Epithelial cell of proximal tubule (primary cell): Measurements from ENCODE around the gene FYN. TPM values are rescaled to one million over a fixed set of nuclear protein-coding genes. Genes with fewer than 3 reads are reported as not detected.

Experiments
- DNase-seq: peaks from one replicate; pipeline ENCODE4 v3.0.0-alpha.2; 2011; ENCODE audit warnings: low read depth
- H3K4me3 ChIP-seq: 2 replicates; pipeline ENCODE4 v1.5.1; 2011; ENCODE audit warnings: low read depth, mild to moderate bottlenecking, low read length
- total RNA-seq: library from RNA; depleted of rRNA; stranded (reverse); fragments of >200 nt; gene quantifications from 2 replicates; pipeline ENCODE4 v1.2.3, GENCODE V29; 2015
- TF ChIP-seq, protein P1 (sequence below): conservative IDR thresholded peaks from 2 replicates; pipeline ENCODE4 v1.5.1; 2012; ENCODE audit warnings: low read depth, mild to moderate bottlenecking, low read length

The FYN gene
- total RNA-seq, 1 donor from 2014 or later, result 55.4 TPM

DNA sequence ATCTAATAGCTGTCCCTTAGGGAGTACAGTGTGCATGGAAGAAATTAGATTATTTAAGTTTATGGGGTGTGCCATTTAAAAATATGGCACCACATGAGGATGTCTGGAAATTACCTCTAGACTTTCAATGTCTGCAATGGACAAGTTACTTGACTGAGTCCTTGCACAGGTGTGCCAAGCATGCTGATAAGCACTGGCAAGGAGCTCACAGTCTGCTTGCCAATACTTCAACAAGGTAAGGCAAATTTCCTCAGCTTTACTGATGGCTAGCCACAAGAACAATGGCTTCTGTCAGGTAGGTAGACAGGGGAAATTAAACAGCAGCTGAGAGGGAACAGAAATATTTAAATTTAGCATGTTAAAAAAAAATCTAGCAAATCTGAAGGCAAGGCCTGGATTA lies 176.4 kb downstream of the FYN start:
- DNase-seq, result no peak
- TF ChIP-seq, protein P1, sequence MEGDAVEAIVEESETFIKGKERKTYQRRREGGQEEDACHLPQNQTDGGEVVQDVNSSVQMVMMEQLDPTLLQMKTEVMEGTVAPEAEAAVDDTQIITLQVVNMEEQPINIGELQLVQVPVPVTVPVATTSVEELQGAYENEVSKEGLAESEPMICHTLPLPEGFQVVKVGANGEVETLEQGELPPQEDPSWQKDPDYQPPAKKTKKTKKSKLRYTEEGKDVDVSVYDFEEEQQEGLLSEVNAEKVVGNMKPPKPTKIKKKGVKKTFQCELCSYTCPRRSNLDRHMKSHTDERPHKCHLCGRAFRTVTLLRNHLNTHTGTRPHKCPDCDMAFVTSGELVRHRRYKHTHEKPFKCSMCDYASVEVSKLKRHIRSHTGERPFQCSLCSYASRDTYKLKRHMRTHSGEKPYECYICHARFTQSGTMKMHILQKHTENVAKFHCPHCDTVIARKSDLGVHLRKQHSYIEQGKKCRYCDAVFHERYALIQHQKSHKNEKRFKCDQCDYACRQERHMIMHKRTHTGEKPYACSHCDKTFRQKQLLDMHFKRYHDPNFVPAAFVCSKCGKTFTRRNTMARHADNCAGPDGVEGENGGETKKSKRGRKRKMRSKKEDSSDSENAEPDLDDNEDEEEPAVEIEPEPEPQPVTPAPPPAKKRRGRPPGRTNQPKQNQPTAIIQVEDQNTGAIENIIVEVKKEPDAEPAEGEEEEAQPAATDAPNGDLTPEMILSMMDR, result no peak
- H3K4me3 ChIP-seq, result no peak overlapping the region

DNA sequence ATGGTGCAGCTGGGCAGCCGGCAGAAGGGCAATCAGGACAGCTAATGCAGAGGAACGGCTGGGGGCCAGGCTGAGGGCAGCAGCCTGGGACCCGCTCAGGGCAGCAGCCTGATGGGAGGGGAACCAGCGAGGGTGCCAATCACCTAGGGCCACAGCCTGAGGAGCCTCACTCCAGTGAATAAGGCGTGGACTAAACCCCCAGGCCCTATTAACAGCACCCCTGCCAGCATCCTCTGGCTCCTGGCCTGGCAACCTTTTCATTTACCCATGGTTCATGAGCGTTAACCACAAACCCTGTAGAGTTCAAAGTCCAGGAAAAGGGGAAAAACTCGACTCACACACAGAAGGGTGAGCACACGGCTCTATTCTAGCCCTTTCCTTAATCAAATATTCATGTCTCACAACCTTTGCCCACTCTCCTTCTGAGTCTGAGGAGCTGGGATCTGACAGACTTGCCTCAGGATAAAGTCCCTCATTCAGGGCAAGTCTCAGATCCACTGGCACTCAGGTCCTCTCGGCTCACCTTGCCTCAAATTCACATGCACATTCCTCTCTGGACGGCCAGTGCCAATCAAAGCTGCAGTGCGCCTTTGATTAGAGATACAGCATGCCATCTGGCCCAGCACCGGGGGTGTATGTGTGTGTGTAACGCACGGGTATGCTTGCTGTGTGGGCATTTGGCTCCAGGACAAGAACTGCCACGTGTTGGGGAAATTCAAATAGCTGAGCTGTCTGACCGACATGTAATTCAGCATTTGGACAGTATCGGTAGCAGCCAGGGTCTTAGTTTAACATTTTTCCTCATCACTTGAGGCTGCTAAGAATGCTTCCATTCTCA lies 180.7 kb downstream of the FYN start:
- TF ChIP-seq, protein P1, result no peak
- no peak overlapping the region for H3K4me3 ChIP-seq
- DNase-seq, result peak; percentile 65

DNA sequence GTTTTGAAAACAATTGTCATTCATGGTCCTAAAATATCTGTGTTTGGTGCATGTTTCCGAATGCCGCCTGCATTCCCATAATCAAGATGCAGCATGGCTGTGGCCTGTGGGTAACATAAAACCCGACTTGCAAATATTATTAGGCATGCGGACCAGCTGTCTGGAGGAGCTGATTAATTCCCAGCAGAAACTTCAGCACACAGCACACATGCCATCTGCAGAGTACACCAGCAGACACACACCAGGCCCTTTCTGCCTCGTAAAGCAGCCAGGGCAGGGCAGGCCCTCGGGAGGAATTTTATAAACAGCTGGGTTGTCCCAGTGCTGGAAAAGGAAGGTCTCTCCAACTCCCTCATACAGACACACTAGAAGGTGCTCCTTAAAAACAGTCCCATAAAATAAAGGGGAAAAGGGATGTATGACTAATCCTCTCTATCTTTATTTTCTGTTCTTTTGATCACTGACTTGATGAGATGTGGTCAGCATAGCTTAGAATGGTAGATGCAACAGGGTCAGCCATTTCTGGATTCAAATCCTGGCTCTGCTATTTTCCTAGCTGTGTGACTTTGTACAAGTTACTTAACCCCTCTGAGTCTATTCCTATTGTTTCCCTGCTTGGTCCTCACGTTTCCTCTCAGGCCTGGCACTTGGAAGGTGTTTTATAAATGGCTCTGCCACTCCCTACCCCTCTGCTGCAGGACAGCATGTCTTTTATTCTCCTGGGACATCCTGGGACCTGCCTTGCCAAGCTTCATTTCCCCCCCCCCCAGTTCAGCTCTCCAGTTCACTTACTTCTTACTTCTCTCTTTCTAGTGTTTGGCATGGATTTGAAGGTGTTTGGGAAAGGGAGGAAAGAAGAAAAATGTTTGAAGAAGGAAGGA lies 181.7 kb downstream of the FYN start:
- TF ChIP-seq, protein P1, result no peak
- H3K4me3 ChIP-seq, result no peak overlapping the region
- DNase-seq, result no peak

DNA sequence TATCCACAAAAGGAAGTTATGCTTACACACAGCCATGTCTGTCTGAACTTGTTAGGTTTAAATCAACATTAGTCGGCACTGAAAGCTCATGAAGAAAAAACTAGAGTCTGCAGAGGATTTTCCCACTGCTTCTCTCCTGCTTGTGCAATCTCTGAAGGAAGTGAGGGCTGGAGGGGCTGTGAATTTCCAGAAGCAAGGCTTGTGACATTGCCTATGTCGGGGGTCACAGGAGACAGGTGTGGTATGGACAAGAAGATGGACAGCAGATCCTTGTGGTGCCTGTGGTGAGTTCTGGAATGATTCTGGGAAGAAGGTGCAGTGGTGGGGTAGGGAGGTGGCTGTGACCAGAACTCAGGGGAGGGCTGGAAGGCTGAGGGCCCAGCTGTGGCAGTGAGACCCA lies 183.3 kb downstream of the FYN start:
- H3K4me3 ChIP-seq, result no peak overlapping the region
- TF ChIP-seq, protein P1, result no peak
- DNase-seq, result no peak

DNA sequence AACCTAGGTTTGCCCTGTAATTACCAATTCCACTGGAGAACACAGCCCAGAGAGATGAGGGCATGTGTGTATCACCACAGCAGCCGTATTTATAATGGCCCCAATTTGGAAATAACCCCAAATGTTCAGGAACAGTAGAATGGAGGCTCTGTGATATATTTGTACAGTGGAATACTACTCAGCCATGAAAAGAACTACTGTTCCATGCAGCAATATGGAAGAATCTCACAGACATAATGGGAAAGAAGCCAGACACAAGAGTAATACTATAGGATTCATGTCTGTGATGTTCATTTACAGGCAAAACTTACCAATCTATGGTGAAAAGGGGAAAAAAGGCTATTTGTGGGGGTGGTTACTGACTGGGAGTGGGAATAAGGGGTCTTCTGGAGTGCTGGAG lies 183.8 kb downstream of the FYN start:
- DNase-seq, result no peak
- TF ChIP-seq, protein P1, result no peak
- H3K4me3 ChIP-seq, result no peak overlapping the region

DNA sequence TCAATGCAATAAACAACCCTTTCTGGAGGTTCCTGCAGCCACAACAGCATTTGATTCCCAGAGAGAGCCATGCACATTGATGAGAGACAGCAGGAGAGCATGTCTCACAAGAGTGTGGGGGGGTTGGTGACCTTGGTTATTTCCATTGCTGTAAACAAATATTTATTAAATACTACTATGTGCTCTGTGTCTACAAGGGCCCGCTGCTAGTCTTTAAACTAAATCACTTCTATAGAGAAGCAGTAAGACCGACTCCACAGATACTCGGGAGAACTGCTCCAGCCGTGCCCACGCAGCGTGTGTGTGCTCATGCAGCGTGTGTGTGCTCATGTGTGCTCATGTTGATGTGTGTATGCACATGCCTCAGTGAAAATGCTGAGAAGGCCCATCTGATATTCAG lies 184.9 kb downstream of the FYN start:
- H3K4me3 ChIP-seq, result no peak overlapping the region
- TF ChIP-seq, protein P1, result no peak
- DNase-seq, result no peak
